ENCODE data around the gene NECTIN1. TPM values are rescaled to one million over a fixed set of nuclear protein-coding genes. Genes with fewer than 3 reads are reported as not detected.

The NECTIN1 gene
- total and polyA plus RNA-seq, 4 donors = 4.7 to 18.3 (median 7.3) TPM

- H3K36me3 ChIP-seq (ENCODE audit: control insufficient read depth in 4 of 4, insufficient read depth in 4 of 4, low read length in 4 of 4) = peaks cover 0 to 8% (median 2%) of the 10 kb centered on the region in 4 donors
- WGBS, 2 donors = 60 to 70% methylated on average over 12 of the region's 12 CpGs
- H3K4me1 ChIP-seq (ENCODE audit: control insufficient read depth in 5 of 5, insufficient read depth in 5 of 5, low read length in 5 of 5) = peaks cover 0 to 28% (median 17%) of the 10 kb centered on the region in 5 donors
- no peaks in the 10 kb centered on the region for H3K27me3 ChIP-seq (ENCODE audit: control insufficient read depth in 3 of 3, insufficient read depth in 3 of 3, low read length in 2 of 3)
- DNase-seq (peak; percentile 84 to 92 (median 90)), ATAC-seq (ENCODE audit: insufficient read depth, low FRiP score) (no peak)
- H3K9ac ChIP-seq (ENCODE audit: insufficient read depth in 1 of 2, low read length in 2 of 2) = no peak overlapping the region
- H3K4me3 ChIP-seq = no peak overlapping the region
- H3K9me3 ChIP-seq (ENCODE audit: control insufficient read depth in 4 of 4, insufficient read depth in 3 of 4, low read length in 3 of 4) = peaks cover 0 to 2% (median 0%) of the 10 kb centered on the region in 4 donors
- peak overlapping the region in 1 of 2 donors; percentile 8 for H3K27ac ChIP-seq (ENCODE audit: low read depth in 1 of 2, low read length in 1 of 2)
- TF ChIP-seq CTCF (IDR thresholded peaks at IDR 0.05; ENCODE audit: control extremely low read depth, extremely low read depth) = no peak
Observed at GRCh38 chr11:119671561-119672015, 57.4 kb downstream of the NECTIN1 start.

DNA sequence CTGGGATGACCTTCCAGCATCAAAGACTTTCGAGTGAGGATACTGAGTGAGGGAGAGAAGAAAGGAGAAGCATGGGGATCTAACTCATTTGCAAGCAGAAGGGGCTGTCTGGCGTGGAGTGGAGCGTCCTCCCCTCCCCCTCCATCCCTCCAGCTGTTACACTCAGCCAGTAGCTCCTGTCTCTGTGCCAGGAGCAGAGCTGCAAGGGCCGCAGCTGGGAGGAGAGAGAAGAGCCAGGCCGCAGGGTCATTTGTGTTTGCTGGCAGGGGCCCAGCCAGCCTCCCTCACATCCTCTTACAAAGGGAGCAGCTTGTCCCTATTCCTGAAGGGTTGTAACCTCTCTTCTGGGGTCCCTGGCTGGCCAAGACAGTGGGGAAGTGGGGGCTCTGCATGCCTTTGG is 57.9 kb downstream of the NECTIN1 start:
- peak; percentile 97 to 99 (median 98) for DNase-seq
- H3K27me3 ChIP-seq (ENCODE audit: control insufficient read depth in 3 of 3, insufficient read depth in 3 of 3, low read length in 2 of 3) = no peaks in the 10 kb centered on the region
- peak overlapping the region in 1 of 2 donors; percentile 8 for H3K27ac ChIP-seq (ENCODE audit: low read depth in 1 of 2, low read length in 1 of 2)
- H3K9me3 ChIP-seq (ENCODE audit: control insufficient read depth in 4 of 4, insufficient read depth in 3 of 4, low read length in 3 of 4) = peaks cover 0 to 2% (median 0%) of the 10 kb centered on the region in 4 donors
- WGBS, 2 donors = 27% methylated on average over 5 of the region's 5 CpGs
- no peak for TF ChIP-seq CTCF (IDR thresholded peaks at IDR 0.05; ENCODE audit: control extremely low read depth, extremely low read depth)
- no peak overlapping the region for H3K9ac ChIP-seq (ENCODE audit: insufficient read depth in 1 of 2, low read length in 2 of 2)
- no peak overlapping the region for H3K4me3 ChIP-seq
- peak; percentile 39 for ATAC-seq (ENCODE audit: insufficient read depth, low FRiP score)
- H3K4me1 ChIP-seq (ENCODE audit: control insufficient read depth in 5 of 5, insufficient read depth in 5 of 5, low read length in 5 of 5) = peaks cover 0 to 28% (median 17%) of the 10 kb centered on the region in 5 donors
- H3K36me3 ChIP-seq (ENCODE audit: control insufficient read depth in 4 of 4, insufficient read depth in 4 of 4, low read length in 4 of 4) = peaks cover 0 to 8% (median 0%) of the 10 kb centered on the region in 4 donors

- Histone ChIP-seq H3K27me3 (ENCODE audit: control insufficient read depth in 3 of 3, insufficient read depth in 3 of 3, low read length in 2 of 3) (no peaks in the 10 kb centered on the region), H3K27ac (ENCODE audit: low read depth in 1 of 2, low read length in 1 of 2) (no peak overlapping the region), H3K9ac (ENCODE audit: insufficient read depth in 1 of 2, low read length in 2 of 2) (no peak overlapping the region), H3K4me3 (no peak overlapping the region), H3K4me1 (ENCODE audit: control insufficient read depth in 5 of 5, insufficient read depth in 5 of 5, low read length in 5 of 5) (peaks cover 0 to 28% (median 17%) of the 10 kb centered on the region in 5 donors), H3K9me3 (ENCODE audit: control insufficient read depth in 4 of 4, insufficient read depth in 3 of 4, low read length in 3 of 4) (peaks cover 0 to 2% (median 0%) of the 10 kb centered on the region in 4 donors), H3K36me3 (ENCODE audit: control insufficient read depth in 4 of 4, insufficient read depth in 4 of 4, low read length in 4 of 4) (peaks cover 0 to 3% (median 0%) of the 10 kb centered on the region in 4 donors)
- TF ChIP-seq CTCF (IDR thresholded peaks at IDR 0.05; ENCODE audit: control extremely low read depth, extremely low read depth) = no peak
- no peak for DNase-seq
- 46 to 71% methylated on average over 5 of the region's 5 CpGs for WGBS, 2 donors
- no peak for ATAC-seq (ENCODE audit: insufficient read depth, low FRiP score)
Observed at GRCh38 chr11:119669487-119669886, 59.5 kb downstream of the NECTIN1 start.

- Histone ChIP-seq H3K36me3 (ENCODE audit: control insufficient read depth in 4 of 4, insufficient read depth in 4 of 4, low read length in 4 of 4) (peaks cover 0 to 3% (median 0%) of the 10 kb centered on the region in 4 donors), H3K27me3 (ENCODE audit: control insufficient read depth in 3 of 3, insufficient read depth in 3 of 3, low read length in 2 of 3) (no peaks in the 10 kb centered on the region), H3K4me1 (ENCODE audit: control insufficient read depth in 5 of 5, insufficient read depth in 5 of 5, low read length in 5 of 5) (peaks cover 0 to 34% (median 18%) of the 10 kb centered on the region in 5 donors), H3K9ac (ENCODE audit: insufficient read depth in 1 of 2, low read length in 2 of 2) (no peak overlapping the region), H3K9me3 (ENCODE audit: control insufficient read depth in 4 of 4, insufficient read depth in 3 of 4, low read length in 3 of 4) (peaks cover 0 to 2% (median 0%) of the 10 kb centered on the region in 4 donors), H3K4me3 (no peak overlapping the region), H3K27ac (ENCODE audit: low read depth in 1 of 2, low read length in 1 of 2) (no peak overlapping the region)
- DNase-seq (no peak), ATAC-seq (ENCODE audit: insufficient read depth, low FRiP score) (no peak)
- WGBS, 2 donors = 81 to 96% methylated on average over 1 of the region's 1 CpG
- TF ChIP-seq CTCF (IDR thresholded peaks at IDR 0.05; ENCODE audit: control extremely low read depth, extremely low read depth) = no peak
Observed at GRCh38 chr11:119668676-119669075, 60.3 kb downstream of the NECTIN1 start.

Measured in lung (tissue), 12 donors.